Measurements from ENCODE around the gene RAPGEF6.

Gene RAPGEF6

GRCh38 chr5:131379723-131380122 is 255.3 kb downstream of the RAPGEF6 start:
- TF ChIP-seq, protein P1, sequence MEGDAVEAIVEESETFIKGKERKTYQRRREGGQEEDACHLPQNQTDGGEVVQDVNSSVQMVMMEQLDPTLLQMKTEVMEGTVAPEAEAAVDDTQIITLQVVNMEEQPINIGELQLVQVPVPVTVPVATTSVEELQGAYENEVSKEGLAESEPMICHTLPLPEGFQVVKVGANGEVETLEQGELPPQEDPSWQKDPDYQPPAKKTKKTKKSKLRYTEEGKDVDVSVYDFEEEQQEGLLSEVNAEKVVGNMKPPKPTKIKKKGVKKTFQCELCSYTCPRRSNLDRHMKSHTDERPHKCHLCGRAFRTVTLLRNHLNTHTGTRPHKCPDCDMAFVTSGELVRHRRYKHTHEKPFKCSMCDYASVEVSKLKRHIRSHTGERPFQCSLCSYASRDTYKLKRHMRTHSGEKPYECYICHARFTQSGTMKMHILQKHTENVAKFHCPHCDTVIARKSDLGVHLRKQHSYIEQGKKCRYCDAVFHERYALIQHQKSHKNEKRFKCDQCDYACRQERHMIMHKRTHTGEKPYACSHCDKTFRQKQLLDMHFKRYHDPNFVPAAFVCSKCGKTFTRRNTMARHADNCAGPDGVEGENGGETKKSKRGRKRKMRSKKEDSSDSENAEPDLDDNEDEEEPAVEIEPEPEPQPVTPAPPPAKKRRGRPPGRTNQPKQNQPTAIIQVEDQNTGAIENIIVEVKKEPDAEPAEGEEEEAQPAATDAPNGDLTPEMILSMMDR (IDR thresholded peaks at IDR 0.05; ENCODE audit: extremely low read depth, missing control alignments) = no peak
- DNase-seq (ENCODE audit: low spot score) = peak; percentile 27

- no peak for DNase-seq (ENCODE audit: low spot score)
- TF ChIP-seq, protein P1 (IDR thresholded peaks at IDR 0.05; ENCODE audit: extremely low read depth, missing control alignments) = no peak
Measured at GRCh38 chr5:131378721-131379541, 256.1 kb downstream of the RAPGEF6 start.

- DNase-seq (ENCODE audit: low spot score) = no peak
- TF ChIP-seq, protein P1 (IDR thresholded peaks at IDR 0.05; ENCODE audit: extremely low read depth, missing control alignments) = no peak
Measured at GRCh38 chr5:131377785-131378325, 257.2 kb downstream of the RAPGEF6 start.

GRCh38 chr5:131377346-131377745 is 257.7 kb downstream of the RAPGEF6 start:
- no peak for DNase-seq (ENCODE audit: low spot score)
- TF ChIP-seq, protein P1 (IDR thresholded peaks at IDR 0.05; ENCODE audit: extremely low read depth, missing control alignments) = no peak

- no peak for DNase-seq (ENCODE audit: low spot score)
- TF ChIP-seq, protein P1 (IDR thresholded peaks at IDR 0.05; ENCODE audit: extremely low read depth, missing control alignments) = no peak
Measured at GRCh38 chr5:131375351-131375750, 259.7 kb downstream of the RAPGEF6 start.

Measured in GM20000 (cell line).